HUES64 (cell line): ENCODE data around the gene TBC1D5.
"Not testable (repeated sequence)": the region's sequence is repeated elsewhere in the genome, so short reads cannot be mapped to it uniquely, and the experiment has no call there.

Experiments
- H3K27ac ChIP-seq: 2 replicates; pipeline ENCODE4 v1.7.0; 2013; ENCODE audit warnings: low read depth, low read length, inconsistent platforms
- H3K27me3 ChIP-seq: 2 replicates; pipeline ENCODE4 v1.6.1; 2013; ENCODE audit warnings: mild to moderate bottlenecking, low read length; ENCODE audit not compliant: insufficient read depth
- H3K36me3 ChIP-seq: 2 replicates; pipeline ENCODE4 v1.6.1; 2013; ENCODE audit warnings: mild to moderate bottlenecking, low read length; ENCODE audit not compliant: insufficient read depth
- H3K4me1 ChIP-seq: 2 replicates; pipeline ENCODE4 v1.6.1; 2013; ENCODE audit warnings: mild to moderate bottlenecking, low read length, moderate library complexity; ENCODE audit not compliant: insufficient read depth
- H3K4me3 ChIP-seq: 2 replicates; pipeline ENCODE4 v1.5.1; 2013; ENCODE audit warnings: mild to moderate bottlenecking, low read length, moderate library complexity
- H3K9ac ChIP-seq: 2 replicates; pipeline ENCODE4 v1.6.1; 2013; ENCODE audit warnings: mild to moderate bottlenecking, low read depth, low read length
- H3K9me3 ChIP-seq: 2 replicates; pipeline ENCODE4 v1.6.1; 2013; ENCODE audit warnings: low read depth, low read length; ENCODE audit not compliant: insufficient read depth
- WGBS: fragments of 150-250, 120-280 bp; methylation state at CpG from one replicate; pipeline ENCODE4 v1.1.7; 2013; ENCODE audit warnings: missing lambda C conversion rate; 5-methylcytosine and 5-hydroxymethylcytosine counted together

The TBC1D5 gene

GRCh38 chr3:17674082-17674686 lies 68.2 kb downstream of the TBC1D5 start:
- WGBS, result 91% methylated on average over 1 of the region's 2 CpGs
- peaks cover 2% of the 10 kb centered on the region; the same call in 1 of the 2 replicates for H3K4me1 ChIP-seq
- no peak overlapping the region for H3K9ac ChIP-seq
- no peaks in the 10 kb centered on the region for H3K9me3 ChIP-seq
- no peaks in the 10 kb centered on the region for H3K36me3 ChIP-seq
- no peaks in the 10 kb centered on the region for H3K27me3 ChIP-seq
- H3K27ac ChIP-seq, result no peak overlapping the region
- H3K4me3 ChIP-seq, result no peak overlapping the region

- no peaks in the 10 kb centered on the region for H3K27me3 ChIP-seq
- H3K27ac ChIP-seq, result no peak overlapping the region
- no peaks in the 10 kb centered on the region for H3K9me3 ChIP-seq
- H3K9ac ChIP-seq, result no peak overlapping the region
- WGBS, result 93% methylated on average over 3 of the region's 3 CpGs
- H3K4me1 ChIP-seq, result peaks cover 2% of the 10 kb centered on the region; the same call in 1 of the 2 replicates
- H3K4me3 ChIP-seq, result no peak overlapping the region
- no peaks in the 10 kb centered on the region for H3K36me3 ChIP-seq
Measured at GRCh38 chr3:17672506-17672905, 69.9 kb downstream of the TBC1D5 start.

GRCh38 chr3:17670749-17671148 lies 71.7 kb downstream of the TBC1D5 start:
- 93% methylated on average over 3 of the region's 3 CpGs for WGBS
- Histone ChIP-seq H3K27me3 (no peaks in the 10 kb centered on the region), H3K4me3 (no peak overlapping the region)

GRCh38 chr3:17664923-17665322 lies 77.5 kb downstream of the TBC1D5 start:
- Histone ChIP-seq H3K9ac (no peak overlapping the region), H3K27ac (no peak overlapping the region)
- WGBS, result 93% methylated on average over 3 of the region's 3 CpGs

More at GRCh38 chr3:17670749-17671148, 71.7 kb downstream of the TBC1D5 start:
- Histone ChIP-seq H3K36me3 (no peaks in the 10 kb centered on the region), H3K9me3 (no peaks in the 10 kb centered on the region), H3K4me1 (peaks cover 2% of the 10 kb centered on the region; the same call in 1 of the 2 replicates), H3K27ac (no peak overlapping the region), H3K9ac (no peak overlapping the region)

GRCh38 chr3:17656264-17656663 lies 86.2 kb downstream of the TBC1D5 start:
- Histone ChIP-seq H3K9me3 (no peaks in the 10 kb centered on the region), H3K4me1 (no peaks in the 10 kb centered on the region), H3K27me3 (no peaks in the 10 kb centered on the region), H3K9ac (no peak overlapping the region), H3K4me3 (no peak overlapping the region), H3K27ac (no peak overlapping the region), H3K36me3 (no peaks in the 10 kb centered on the region)
- WGBS, result 100% methylated on average over 1 of the region's 1 CpG

More at GRCh38 chr3:17664923-17665322, 77.5 kb downstream of the TBC1D5 start:
- Histone ChIP-seq H3K27me3 (no peaks in the 10 kb centered on the region), H3K9me3 (no peaks in the 10 kb centered on the region), H3K4me1 (peaks cover 7% of the 10 kb centered on the region), H3K36me3 (no peaks in the 10 kb centered on the region), H3K4me3 (no peak overlapping the region)

- no peaks in the 10 kb centered on the region for H3K36me3 ChIP-seq
- 72% methylated on average over 2 of the region's 2 CpGs for WGBS
- no peaks in the 10 kb centered on the region for H3K4me1 ChIP-seq
- no peak overlapping the region for H3K27ac ChIP-seq
- H3K27me3 ChIP-seq, result no peaks in the 10 kb centered on the region
- no peaks in the 10 kb centered on the region for H3K9me3 ChIP-seq
- no peak overlapping the region for H3K4me3 ChIP-seq
- no peak overlapping the region; the same call in 1 of the 2 replicates for H3K9ac ChIP-seq
Measured at GRCh38 chr3:17655743-17656142, 86.7 kb downstream of the TBC1D5 start.

- not testable (repeated sequence) for H3K27ac ChIP-seq, H3K4me1 ChIP-seq, H3K9ac ChIP-seq, H3K9me3 ChIP-seq, H3K27me3 ChIP-seq, H3K36me3 ChIP-seq, H3K4me3 ChIP-seq
- WGBS, result 97% methylated on average over 2 of the region's 4 CpGs
Measured at GRCh38 chr3:17649748-17650147, 92.7 kb downstream of the TBC1D5 start.

GRCh38 chr3:17648630-17649355 lies 93.6 kb downstream of the TBC1D5 start:
- not testable (repeated sequence) for H3K27me3 ChIP-seq
- WGBS, result 98% methylated on average over 7 of the region's 8 CpGs

GRCh38 chr3:17645074-17645698 lies 97.2 kb downstream of the TBC1D5 start:
- no peaks in the 10 kb centered on the region; the same call in 1 of the 2 replicates for H3K9me3 ChIP-seq
- no peaks in the 10 kb centered on the region for H3K36me3 ChIP-seq
- H3K9ac ChIP-seq, result no peak overlapping the region
- H3K4me3 ChIP-seq, result no peak overlapping the region
- WGBS, result 63% methylated on average over 4 of the region's 4 CpGs
- no peaks in the 10 kb centered on the region for H3K27me3 ChIP-seq
- H3K27ac ChIP-seq, result no peak overlapping the region
- H3K4me1 ChIP-seq, result 0 out of 2 replicates have a peak, but pooled peaks cover 1% of the 10 kb centered on the region

More at GRCh38 chr3:17648630-17649355, 93.6 kb downstream of the TBC1D5 start:
- H3K36me3 ChIP-seq, H3K4me3 ChIP-seq, H3K4me1 ChIP-seq, H3K27ac ChIP-seq, H3K9me3 ChIP-seq, H3K9ac ChIP-seq: not testable (repeated sequence)

GRCh38 chr3:17643691-17644090 lies 98.7 kb downstream of the TBC1D5 start:
- Histone ChIP-seq H3K9me3 (no peaks in the 10 kb centered on the region), H3K9ac (no peak overlapping the region), H3K27ac (no peak overlapping the region), H3K4me3 (no peak overlapping the region), H3K36me3 (no peaks in the 10 kb centered on the region), H3K27me3 (no peaks in the 10 kb centered on the region), H3K4me1 (peaks cover 5% of the 10 kb centered on the region; the same call in 1 of the 2 replicates)
- 95% methylated on average over 4 of the region's 4 CpGs for WGBS

GRCh38 chr3:17642474-17642873 lies 100.0 kb downstream of the TBC1D5 start:
- WGBS, result 84% methylated on average over 3 of the region's 3 CpGs

More at GRCh38 chr3:17642474-17642873, 100.0 kb downstream of the TBC1D5 start:
- H3K4me3 ChIP-seq, result no peak overlapping the region
- no peak overlapping the region for H3K27ac ChIP-seq
- no peaks in the 10 kb centered on the region for H3K9me3 ChIP-seq
- H3K27me3 ChIP-seq, result no peaks in the 10 kb centered on the region
- H3K4me1 ChIP-seq, result peaks cover 5% of the 10 kb centered on the region; the same call in 1 of the 2 replicates
- H3K36me3 ChIP-seq, result no peaks in the 10 kb centered on the region
- no peak overlapping the region for H3K9ac ChIP-seq
